HepG2 (cell line): ENCODE measurements around the gene SPX. TPM values are rescaled to one million over a fixed set of nuclear protein-coding genes. Genes with fewer than 3 reads are reported as not detected.

Source experiments
- ATAC-seq: fragments of 200-7000 bp; cut with Tn5 transposase; 3 replicates; pipeline ENCODE4 v1.9.1; 2020; ENCODE audit warnings: mild to moderate bottlenecking, moderate library complexity
- BruUV-seq: library from RNA; stranded (reverse); fragments of 400-500 nt; replicated peaks from 2 replicates; lab custom pipeline; 2021; lab: Mats Ljungman, UMichigan
- CTCF ChIA-PET: fragments of 300-600 bp; formaldehyde crosslinking; extraction: SDS; loops from one replicate; lab custom pipeline; 2021; ENCODE audit warnings: low total read pairs, inconsistent platforms, low intra/inter-chr PET ratio; lab: Yijun Ruan, JAX
- POLR2A ChIA-PET: fragments of 350-600 bp; sonication (Branson Sonifier 250); formaldehyde crosslinking; loops from one replicate; lab custom pipeline; 2020; ENCODE audit warnings: antibody characterized with exemption, inconsistent platforms; lab: Yijun Ruan, JAX
- DNase-seq: peaks from one replicate; pipeline ENCODE4 v3.0.0-alpha.2; 2015; ENCODE audit warnings: low spot score
- FAIRE-seq: peaks from 3 replicates; lab custom pipeline; 2011; peaks lifted over from hg19 to GRCh38; lab: Jason Lieb, UNC
- H2AFZ ChIP-seq: one replicate; pipeline ENCODE4 v1.6.1; 2011; ENCODE audit warnings: low read length, inconsistent platforms
- H3K27ac ChIP-seq: fragments of 300-600 bp; 3 replicates; pipeline ENCODE4 v1.8.0; 2011; ENCODE audit warnings: mixed run types, mild to moderate bottlenecking, mixed read lengths, low read length, inconsistent platforms; ENCODE audit not compliant: insufficient read depth; ENCODE audit errors: extremely low read length
- H3K27me3 ChIP-seq, 2 experiments: fragments of 200-600 bp in 1 of 2; 2 replicates in 1 of 2; 3 replicates in 1 of 2; pipeline versions ENCODE4 v1.6.0 to v1.8.0; 2011; ENCODE audit warnings: low read length in 2 of 2, mild to moderate bottlenecking in 2 of 2, moderate library complexity in 2 of 2, inconsistent platforms in 1 of 2; ENCODE audit not compliant: insufficient read depth in 2 of 2, control insufficient read depth in 1 of 2
- H3K36me3 ChIP-seq, 2 experiments: fragments of 200-600 bp in 1 of 2; replicated peaks in 1 of 2; 2 replicates in 1 of 2; 3 replicates in 1 of 2; pipeline versions ENCODE4 v1.5.1 to v1.8.0; 2011; ENCODE audit warnings: low read length in 2 of 2, inconsistent platforms in 1 of 2; ENCODE audit not compliant: insufficient read depth in 2 of 2, control insufficient read depth in 1 of 2
- H3K4me1 ChIP-seq: 2 replicates; pipeline ENCODE4 v1.5.1; 2012; ENCODE audit warnings: low read length, inconsistent platforms; ENCODE audit not compliant: insufficient read depth
- H3K4me2 ChIP-seq: 2 replicates; pipeline ENCODE4 v1.6.0; 2011; ENCODE audit warnings: low read depth, low read length, inconsistent platforms
- H3K4me3 ChIP-seq, 3 experiments: fragments of 200-600 bp in 1 of 3; sonication (generic), shearing (Covaris generic) in 1 of 3; replicated peaks in 1 of 3; 2 replicates each; pipeline ENCODE4 v1.5.1; 2011 to 2016; ENCODE audit warnings: low read length in 3 of 3, inconsistent platforms in 2 of 3, low read depth in 2 of 3, mild to moderate bottlenecking in 2 of 3, control low read depth in 1 of 3, mixed read lengths in 1 of 3; ENCODE audit not compliant: insufficient read depth in 1 of 3
- H3K79me2 ChIP-seq: one replicate; pipeline ENCODE4 v1.6.1; 2011; ENCODE audit warnings: low read length, inconsistent platforms; ENCODE audit not compliant: insufficient read depth
- H3K9ac ChIP-seq: 2 replicates; pipeline ENCODE4 v1.6.0; 2011; ENCODE audit warnings: mild to moderate bottlenecking, low read depth, low read length, inconsistent platforms; ENCODE audit not compliant: insufficient read depth
- H3K9me3 ChIP-seq: 2 replicates; pipeline ENCODE4 v1.5.1; 2012; ENCODE audit warnings: mild to moderate bottlenecking, low read length
- H4K20me1 ChIP-seq: 2 replicates; pipeline ENCODE4 v1.6.0; 2011; ENCODE audit warnings: inconsistent platforms, mild to moderate bottlenecking, low read length, moderate library complexity; ENCODE audit not compliant: insufficient read depth
- BRD4 ChIP-seq: sonication (generic); formaldehyde crosslinking; IDR thresholded peaks from 2 replicates; pipeline ENCODE4 v1.4.0; 2020; ENCODE audit warnings: missing genetic modification reagents
- GATAD1 ChIP-seq: IDR thresholded peaks from 2 replicates; pipeline ENCODE4 v1.6.1; 2016; ENCODE audit warnings: missing genetic modification reagents, missing compliant biosample characterization
- KIAA2018 ChIP-seq: sonication (generic); formaldehyde crosslinking; IDR thresholded peaks from 2 replicates; pipeline ENCODE4 v1.5.0; 2020; ENCODE audit warnings: mild to moderate bottlenecking, missing genetic modification reagents, borderline replicate concordance
- NFATC3 ChIP-seq: sonication (generic); formaldehyde crosslinking; IDR thresholded peaks from 2 replicates; pipeline ENCODE4 v1.5.1; 2020; ENCODE audit warnings: mild to moderate bottlenecking, missing genetic modification reagents
- PITX1 ChIP-seq: sonication (generic); formaldehyde crosslinking; IDR thresholded peaks from 2 replicates; pipeline ENCODE4 v1.5.1; 2020; ENCODE audit warnings: mild to moderate bottlenecking, missing genetic modification reagents
- WGBS: methylation state at CpG from one replicate; pipeline ENCODE4 v1.1.6; 2017; ENCODE audit warnings: low lambda C conversion rate; 5-methylcytosine and 5-hydroxymethylcytosine counted together
- in situ Hi-C: cut with HindIII; loops from 2 replicates; pipeline ENCODE4 v1.10.0; 2017; ENCODE audit warnings: low pct_unique_long_range_greater_than_20kb; ENCODE audit not compliant: extremely low pct_ligation_motif_present
- intact Hi-C: fragments of 100-400 bp; cut with micrococcal nuclease; formaldehyde crosslinking; loops from one replicate; pipeline ENCODE4 v1.10.0; 2022; ENCODE audit not compliant: unreplicated experiment
- polyA plus RNA-seq, 8 experiments: library from polyadenylated mRNA; depleted of rRNA in 3 of 8; stranded (reverse) in 7 of 8; unstranded in 1 of 8; fragments of >200 nt; fragmentation: Illumina TruSeq in 4 of 8; extraction: Trizol in 4 of 8; gene quantifications; 2 replicates each; pipeline versions ENCODE4 v1.2.1 to v1.2.3, GENCODE V29; 2011 to 2016; ENCODE audit warnings: low read depth in 4 of 8, missing spikeins in 1 of 8, mixed read lengths in 1 of 8; ENCODE audit not compliant: insufficient read depth in 1 of 8
- total RNA-seq, 5 experiments: library from RNA; depleted of rRNA; stranded (reverse); fragments of >200 nt; fragmentation: Illumina TruSeq; extraction: Trizol; gene quantifications; 2 replicates each; pipeline ENCODE4 v1.2.3, GENCODE V29; 2016; ENCODE audit warnings: low read depth in 1 of 5
- TF ChIP-seq, protein P1 (sequence below): sonication (generic); formaldehyde crosslinking; IDR thresholded peaks from 2 replicates; pipeline ENCODE4 v1.5.1; 2020; ENCODE audit warnings: mild to moderate bottlenecking, missing genetic modification reagents, borderline replicate concordance

The SPX gene
- total and polyA plus RNA-seq, 2 of the 13 experiments (the other 11 are each of a cell fraction or from before 2014, with no cell fraction given), result 0.07 to 0.16 TPM

DNA sequence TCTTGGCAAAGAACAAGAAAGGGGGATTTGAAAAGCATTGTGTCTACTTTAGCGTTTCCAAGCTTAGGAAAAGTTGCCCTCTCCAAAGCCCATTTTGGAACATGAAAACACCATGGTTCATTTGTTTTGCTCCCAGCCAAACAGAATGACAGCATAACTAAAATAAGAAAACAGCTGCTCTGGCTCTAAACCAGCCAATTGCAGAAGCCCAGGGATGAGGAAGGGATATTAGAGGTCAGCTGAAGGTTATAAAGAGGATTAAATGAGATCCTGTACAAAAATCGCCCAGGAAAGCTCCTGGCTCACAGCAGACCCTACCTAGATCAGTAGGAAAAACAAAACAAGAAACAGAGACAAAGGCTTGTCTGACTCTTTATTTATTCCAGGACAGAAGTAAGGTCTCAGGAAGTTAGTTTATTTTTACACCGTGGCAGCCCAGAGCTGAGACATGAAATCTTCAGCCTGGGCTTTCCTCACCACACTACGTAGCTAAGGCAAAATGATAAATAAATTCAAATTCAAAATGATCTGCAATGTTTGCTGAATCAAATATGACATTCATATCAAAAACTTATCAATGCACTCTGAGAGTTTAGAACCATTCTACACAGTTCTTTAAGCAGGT is 25.9 kb downstream of the SPX start:
- DNase-seq, result no peak
- H3K79me2 ChIP-seq, result no peaks in the 10 kb centered on the region
- H2AFZ ChIP-seq, result no peak overlapping the region
- H3K4me2 ChIP-seq, result no peak overlapping the region
- no TSS peak for BruUV-seq
- FAIRE-seq, result no peak
- no peaks in the 10 kb centered on the region for H4K20me1 ChIP-seq
- no peak overlapping the region for H3K4me3 ChIP-seq
- H3K27ac ChIP-seq, result no peak overlapping the region
- POLR2A ChIA-PET, result no interaction called here
- peaks cover 7% of the 10 kb centered on the region for H3K4me1 ChIP-seq
- H3K9ac ChIP-seq, result no peak overlapping the region
- intact Hi-C loops, result no loop called here
- H3K27me3 ChIP-seq, result no peaks in the 10 kb centered on the region
- no peaks in the 10 kb centered on the region for H3K9me3 ChIP-seq
- H3K36me3 ChIP-seq, result no peaks in the 10 kb centered on the region
- in situ Hi-C loops, result no loop called here
- CTCF ChIA-PET, result no interaction called here
- no peak for ATAC-seq
- TF ChIP-seq, protein P1, sequence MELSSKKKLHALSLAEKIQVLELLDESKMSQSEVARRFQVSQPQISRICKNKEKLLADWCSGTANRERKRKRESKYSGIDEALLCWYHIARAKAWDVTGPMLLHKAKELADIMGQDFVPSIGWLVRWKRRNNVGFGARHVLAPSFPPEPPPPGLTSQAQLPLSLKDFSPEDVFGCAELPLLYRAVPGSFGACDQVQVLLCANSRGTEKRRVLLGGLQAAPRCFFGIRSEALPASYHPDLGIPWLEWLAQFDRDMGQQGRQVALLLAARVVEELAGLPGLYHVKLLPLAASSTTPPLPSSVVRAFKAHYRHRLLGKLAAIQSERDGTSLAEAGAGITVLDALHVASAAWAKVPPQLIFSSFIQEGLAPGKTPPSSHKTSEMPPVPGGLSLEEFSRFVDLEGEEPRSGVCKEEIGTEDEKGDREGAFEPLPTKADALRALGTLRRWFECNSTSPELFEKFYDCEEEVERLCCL (CRISPR knock-in tag), result no peak
- TF ChIP-seq PITX1 (CRISPR knock-in tag) (no peak), GATAD1 (CRISPR knock-in tag) (no peak), BRD4 (CRISPR knock-in tag) (no peak)
- TF ChIP-seq, all 625 proteins: peak for 0
- 31% methylated on average over 4 of the region's 4 CpGs for WGBS

DNA sequence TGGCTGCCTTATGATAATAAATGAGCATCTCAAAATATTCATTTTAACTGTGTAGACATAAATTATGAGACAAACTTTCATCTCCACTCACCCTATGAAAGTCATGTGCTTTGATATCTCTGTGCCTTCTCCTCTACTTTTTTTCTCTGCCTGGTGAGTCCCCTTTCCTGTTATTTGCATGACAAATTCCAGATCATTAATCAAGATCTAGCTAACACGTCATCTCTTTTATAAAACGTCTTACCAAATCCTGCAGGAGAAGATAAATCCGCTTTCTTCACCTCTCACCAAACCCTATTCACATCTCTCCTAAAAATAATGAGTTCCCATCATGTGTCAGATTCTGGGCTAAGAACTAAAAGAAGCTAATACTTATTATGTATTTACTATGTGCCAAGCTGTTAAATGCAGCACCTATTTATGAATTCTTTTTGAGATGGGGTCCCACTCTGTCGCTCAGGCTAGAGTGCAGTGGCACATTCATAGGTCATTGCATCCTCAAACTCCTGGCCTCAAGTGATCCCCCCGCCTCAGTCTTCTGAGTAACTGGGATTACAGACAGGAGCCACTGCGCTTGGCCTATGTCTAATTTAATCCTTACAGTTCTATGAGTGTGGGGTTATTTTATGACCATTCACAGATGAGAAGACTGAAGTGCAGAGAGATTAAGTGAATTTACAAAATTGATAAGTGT is 26.7 kb downstream of the SPX start:
- Histone ChIP-seq H3K27ac (no peak overlapping the region), H2AFZ (no peak overlapping the region), H3K9me3 (no peaks in the 10 kb centered on the region), H3K4me2 (no peak overlapping the region), H3K27me3 (no peaks in the 10 kb centered on the region), H3K36me3 (no peaks in the 10 kb centered on the region), H3K4me1 (peaks cover 11% of the 10 kb centered on the region), H3K9ac (no peak overlapping the region), H3K4me3 (no peak overlapping the region), H3K79me2 (no peaks in the 10 kb centered on the region), H4K20me1 (no peaks in the 10 kb centered on the region)
- ChIA-PET CTCF (no interaction called here), POLR2A (no interaction called here)
- no peak for ATAC-seq
- in situ Hi-C loops (no loop called here), intact Hi-C loops (no loop called here)
- WGBS, result 47% methylated on average over 6 of the region's 6 CpGs
- no TSS peak for BruUV-seq
- FAIRE-seq, result no peak
- no peak for DNase-seq
- TF ChIP-seq NFATC3 (CRISPR knock-in tag) (no peak), KIAA2018 (CRISPR knock-in tag) (no peak)
